ENCODE measurements around the gene NEMP2.

Gene NEMP2

GRCh38 chr2:190457256-190457655, 77.3 kb downstream of the NEMP2 start:
- no peak for DNase-seq
- no peaks in the 10 kb centered on the region for H3K27me3 ChIP-seq
- intact Hi-C loops (cut with DNase I; ENCODE audit: low total_unique reads), result no loop called here
- peaks cover 0 to 11% (median 7%) of the 10 kb centered on the region in 3 donors for H3K36me3 ChIP-seq
- no peak overlapping the region for H3K4me3 ChIP-seq
- H3K9me3 ChIP-seq, result no peaks in the 10 kb centered on the region
- no peak overlapping the region for H3K27ac ChIP-seq
- H3K4me1 ChIP-seq, result no peaks in the 10 kb centered on the region
- no peak for TF ChIP-seq CTCF (IDR thresholded peaks at IDR 0.05)

GRCh38 chr2:190456833-190457232, 77.7 kb downstream of the NEMP2 start:
- intact Hi-C loops (cut with DNase I; ENCODE audit: low total_unique reads), result no loop called here
- H3K9me3 ChIP-seq, result no peaks in the 10 kb centered on the region
- DNase-seq, result no peak
- peaks cover 0 to 11% (median 7%) of the 10 kb centered on the region in 3 donors for H3K36me3 ChIP-seq
- H3K27ac ChIP-seq, result no peak overlapping the region
- TF ChIP-seq CTCF (IDR thresholded peaks at IDR 0.05), result no peak
- no peaks in the 10 kb centered on the region for H3K27me3 ChIP-seq
- no peak overlapping the region for H3K4me3 ChIP-seq
- no peaks in the 10 kb centered on the region for H3K4me1 ChIP-seq

GRCh38 chr2:190455358-190456095, 79.0 kb downstream of the NEMP2 start:
- Histone ChIP-seq H3K4me3 (no peak overlapping the region), H3K9me3 (no peaks in the 10 kb centered on the region), H3K36me3 (peaks cover 0 to 11% (median 7%) of the 10 kb centered on the region in 3 donors), H3K4me1 (no peaks in the 10 kb centered on the region), H3K27me3 (no peaks in the 10 kb centered on the region), H3K27ac (no peak overlapping the region)
- no peak for DNase-seq
- intact Hi-C loops (cut with DNase I; ENCODE audit: low total_unique reads), result no loop called here
- no peak for TF ChIP-seq CTCF (IDR thresholded peaks at IDR 0.05)

- intact Hi-C loops (cut with DNase I; ENCODE audit: low total_unique reads), result no loop called here
- no peak for DNase-seq
These were observed 79.7 kb downstream of the NEMP2 start for GRCh38 chr2:190454795-190455194.

More at GRCh38 chr2:190454795-190455194, 79.7 kb downstream of the NEMP2 start:
- H3K27ac ChIP-seq, result no peak overlapping the region
- H3K4me1 ChIP-seq, result no peaks in the 10 kb centered on the region
- H3K4me3 ChIP-seq, result no peak overlapping the region
- peaks cover 0 to 11% (median 7%) of the 10 kb centered on the region in 3 donors for H3K36me3 ChIP-seq
- TF ChIP-seq CTCF (IDR thresholded peaks at IDR 0.05), result no peak
- H3K27me3 ChIP-seq, result no peaks in the 10 kb centered on the region
- H3K9me3 ChIP-seq, result no peaks in the 10 kb centered on the region
